VCaP (cell line): ENCODE measurements around the gene PKHD1.
"Not testable (repeated sequence)": the region's sequence is repeated elsewhere in the genome, so short reads cannot be mapped to it uniquely, and the experiment has no call there.

Experiments
- H3K27ac ChIP-seq: fragments of 450-650 bp; 2 replicates; pipeline ENCODE4 v1.5.1; 2017
- TF ChIP-seq, protein P1 (sequence below): fragments of 450-650 bp; conservative IDR thresholded peaks from 2 replicates; pipeline ENCODE4 v1.5.1; 2017; ENCODE audit warnings: mild to moderate bottlenecking, moderate library complexity

The PKHD1 gene

GRCh38 chr6:51995214-51995755, 92.1 kb downstream of the PKHD1 start:
- TF ChIP-seq, protein P1, sequence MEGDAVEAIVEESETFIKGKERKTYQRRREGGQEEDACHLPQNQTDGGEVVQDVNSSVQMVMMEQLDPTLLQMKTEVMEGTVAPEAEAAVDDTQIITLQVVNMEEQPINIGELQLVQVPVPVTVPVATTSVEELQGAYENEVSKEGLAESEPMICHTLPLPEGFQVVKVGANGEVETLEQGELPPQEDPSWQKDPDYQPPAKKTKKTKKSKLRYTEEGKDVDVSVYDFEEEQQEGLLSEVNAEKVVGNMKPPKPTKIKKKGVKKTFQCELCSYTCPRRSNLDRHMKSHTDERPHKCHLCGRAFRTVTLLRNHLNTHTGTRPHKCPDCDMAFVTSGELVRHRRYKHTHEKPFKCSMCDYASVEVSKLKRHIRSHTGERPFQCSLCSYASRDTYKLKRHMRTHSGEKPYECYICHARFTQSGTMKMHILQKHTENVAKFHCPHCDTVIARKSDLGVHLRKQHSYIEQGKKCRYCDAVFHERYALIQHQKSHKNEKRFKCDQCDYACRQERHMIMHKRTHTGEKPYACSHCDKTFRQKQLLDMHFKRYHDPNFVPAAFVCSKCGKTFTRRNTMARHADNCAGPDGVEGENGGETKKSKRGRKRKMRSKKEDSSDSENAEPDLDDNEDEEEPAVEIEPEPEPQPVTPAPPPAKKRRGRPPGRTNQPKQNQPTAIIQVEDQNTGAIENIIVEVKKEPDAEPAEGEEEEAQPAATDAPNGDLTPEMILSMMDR: no peak

DNA sequence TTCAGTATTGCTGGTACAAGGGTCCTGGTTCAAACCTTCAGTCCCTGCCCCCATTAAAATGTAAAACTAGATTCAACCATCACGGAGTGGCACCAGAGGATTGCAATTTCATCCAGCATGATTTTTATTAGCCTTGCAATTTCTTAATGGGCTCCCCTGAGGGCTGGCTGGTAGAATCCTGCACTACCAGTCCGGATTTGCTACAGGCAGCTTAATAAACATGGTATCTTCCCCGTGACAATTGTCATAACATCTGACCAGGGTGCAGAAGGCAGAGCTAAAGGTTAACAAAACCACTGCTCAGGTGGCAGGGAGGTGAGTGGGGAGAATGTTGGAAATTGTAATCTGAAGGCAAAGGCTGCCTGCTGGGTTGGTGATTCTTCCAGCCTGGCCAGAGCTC, 94.5 kb downstream of the PKHD1 start:
- H3K27ac ChIP-seq: peak overlapping the region; percentile 61
- TF ChIP-seq, protein P1: no peak

More at GRCh38 chr6:51995214-51995755, 92.1 kb downstream of the PKHD1 start:
- H3K27ac ChIP-seq: peak overlapping the region; percentile 22

DNA sequence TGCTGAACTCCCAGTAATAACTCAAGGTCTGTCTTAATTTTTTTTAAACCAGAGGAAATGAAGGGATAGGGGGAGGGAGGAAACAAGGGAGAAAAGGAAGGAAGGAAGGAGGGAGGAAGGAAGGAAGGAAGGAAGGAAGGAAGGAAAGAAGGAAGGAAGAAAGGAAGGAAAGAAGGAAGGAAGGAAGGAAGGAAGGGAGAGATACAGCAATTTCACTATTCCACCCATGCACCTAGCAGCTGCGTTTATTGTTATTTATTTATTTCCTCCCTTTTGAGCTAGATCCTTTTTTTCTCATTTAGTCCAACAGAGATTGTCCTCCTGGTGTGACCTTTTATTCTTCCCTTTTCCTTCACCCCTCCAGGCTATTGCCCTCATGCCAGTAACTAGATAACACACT, 97.6 kb downstream of the PKHD1 start:
- TF ChIP-seq, protein P1: no peak
- no peak overlapping the region for H3K27ac ChIP-seq

- TF ChIP-seq, protein P1: no peak
- H3K27ac ChIP-seq: no peak overlapping the region
Observed at GRCh38 chr6:51986864-51987263, 100.5 kb downstream of the PKHD1 start.

DNA sequence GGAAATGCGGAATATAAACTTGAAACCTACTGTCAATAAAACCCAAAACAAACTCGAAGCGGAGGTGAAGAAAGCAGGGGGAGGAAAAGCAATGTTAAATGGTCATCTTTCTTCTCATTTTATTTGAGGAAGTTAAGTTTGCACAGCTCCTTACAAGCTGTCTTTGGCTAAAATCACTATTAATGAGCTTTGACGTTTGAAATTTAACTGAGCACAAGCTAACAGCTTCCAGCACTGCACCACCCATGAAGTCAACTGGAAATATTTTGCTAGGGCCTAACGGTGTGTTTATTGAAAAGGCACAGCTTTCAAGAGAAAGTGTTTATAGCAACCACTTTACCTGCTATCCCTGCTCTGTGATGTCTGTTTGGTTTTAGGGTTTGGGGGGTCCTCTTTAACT, 103.8 kb downstream of the PKHD1 start:
- TF ChIP-seq, protein P1: no peak
- no peak overlapping the region for H3K27ac ChIP-seq

DNA sequence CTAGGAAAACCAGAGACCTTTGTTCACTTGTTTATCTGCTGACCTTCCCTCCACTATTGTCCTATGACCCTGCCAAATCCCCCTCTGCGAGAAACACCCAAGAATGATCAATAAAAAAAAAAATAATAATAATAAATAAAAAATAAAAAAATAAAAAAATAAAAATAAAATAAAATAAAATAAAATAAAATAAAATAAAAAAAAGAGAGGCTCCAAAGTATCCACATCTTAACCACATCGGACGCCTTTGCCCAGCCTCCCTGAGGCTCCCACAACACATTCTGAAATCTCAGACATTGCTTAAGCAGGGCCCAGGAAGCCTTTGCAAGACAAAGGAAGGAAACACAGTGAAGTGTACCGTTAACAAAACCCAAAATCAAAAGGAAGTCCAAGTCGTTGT, 104.7 kb downstream of the PKHD1 start:
- H3K27ac ChIP-seq: not testable (repeated sequence)

DNA sequence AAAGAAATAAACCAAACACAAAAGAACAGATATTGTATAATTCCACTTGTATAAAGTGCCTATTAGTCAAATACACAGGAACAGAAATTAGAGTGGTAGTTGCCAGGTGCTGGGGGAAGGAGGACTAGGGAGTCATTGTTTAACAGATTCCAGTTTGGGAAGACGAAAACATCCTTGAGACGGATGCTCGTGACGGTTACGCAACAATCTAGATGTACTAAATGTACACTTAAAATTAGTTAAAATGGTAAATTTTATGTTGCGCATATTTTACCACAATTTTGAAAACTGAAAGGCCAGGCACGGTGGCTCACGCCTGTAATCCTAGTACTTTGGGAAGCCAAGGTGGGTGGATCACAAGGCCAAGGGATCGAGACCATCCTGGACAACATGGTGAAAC, 111.0 kb downstream of the PKHD1 start:
- TF ChIP-seq, protein P1: no peak

DNA sequence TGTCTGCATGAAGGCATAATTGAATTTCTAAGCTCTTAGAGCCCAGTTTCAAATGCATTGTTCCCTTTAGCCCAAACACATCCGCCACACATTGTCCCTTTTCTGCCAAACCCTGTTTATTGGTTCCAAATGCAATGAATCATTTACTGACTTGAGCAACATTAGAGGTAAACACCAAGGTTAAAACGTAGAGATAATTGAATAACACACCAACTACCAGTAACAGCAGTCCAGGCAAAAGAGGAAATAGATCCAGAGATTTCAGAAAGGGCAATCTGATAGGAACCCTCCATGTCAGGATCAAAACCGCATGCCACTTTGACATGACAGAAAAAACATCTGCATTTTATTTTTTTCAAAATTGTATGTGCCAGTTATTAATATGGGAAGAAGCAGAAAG, 114.8 kb downstream of the PKHD1 start:
- no peak overlapping the region for H3K27ac ChIP-seq

More for the DNA sequence above, 111.0 kb downstream of the PKHD1 start:
- H3K27ac ChIP-seq: no peak overlapping the region

More for the DNA sequence above, 114.8 kb downstream of the PKHD1 start:
- TF ChIP-seq, protein P1: no peak
